ENCODE results near the gene INPP5B. TPM values are rescaled to one million over a fixed set of nuclear protein-coding genes. Genes with fewer than 3 reads are reported as not detected.

The INPP5B gene
- total and polyA plus RNA-seq, 2 donors, result 26.9 to 27.8 TPM

DNA sequence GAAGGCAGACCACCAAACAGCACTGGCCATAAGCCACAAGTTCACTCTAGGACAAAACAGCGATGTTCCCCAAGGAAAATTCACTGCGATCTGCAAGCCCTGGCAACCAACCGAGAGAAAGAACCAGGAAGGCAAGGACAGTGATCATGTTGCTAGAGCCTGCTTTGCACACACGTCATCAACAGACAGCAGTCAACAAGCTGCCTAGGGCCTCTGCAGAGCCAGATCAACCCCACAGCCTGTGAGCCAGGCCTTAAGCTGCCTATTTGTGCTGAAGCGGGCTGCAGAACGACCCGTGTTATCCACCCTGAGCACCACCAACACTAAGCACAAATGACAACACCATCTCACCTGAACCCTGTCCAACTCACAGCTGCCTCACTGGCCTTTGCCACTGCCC, 132.6 kb downstream of the INPP5B start:
- no peak overlapping the region for H3K27ac ChIP-seq (ENCODE audit: low read depth)
- no peak for DNase-seq (ENCODE audit: extremely low spot score)
- no peaks in the 10 kb centered on the region for H3K36me3 ChIP-seq (ENCODE audit: insufficient read depth)
- WGBS, result 91% methylated on average over 7 of the region's 7 CpGs
- H3K4me1 ChIP-seq (ENCODE audit: insufficient read depth), result no peaks in the 10 kb centered on the region
- no peak overlapping the region for H3K4me3 ChIP-seq (ENCODE audit: low read depth, low read length)

DNA sequence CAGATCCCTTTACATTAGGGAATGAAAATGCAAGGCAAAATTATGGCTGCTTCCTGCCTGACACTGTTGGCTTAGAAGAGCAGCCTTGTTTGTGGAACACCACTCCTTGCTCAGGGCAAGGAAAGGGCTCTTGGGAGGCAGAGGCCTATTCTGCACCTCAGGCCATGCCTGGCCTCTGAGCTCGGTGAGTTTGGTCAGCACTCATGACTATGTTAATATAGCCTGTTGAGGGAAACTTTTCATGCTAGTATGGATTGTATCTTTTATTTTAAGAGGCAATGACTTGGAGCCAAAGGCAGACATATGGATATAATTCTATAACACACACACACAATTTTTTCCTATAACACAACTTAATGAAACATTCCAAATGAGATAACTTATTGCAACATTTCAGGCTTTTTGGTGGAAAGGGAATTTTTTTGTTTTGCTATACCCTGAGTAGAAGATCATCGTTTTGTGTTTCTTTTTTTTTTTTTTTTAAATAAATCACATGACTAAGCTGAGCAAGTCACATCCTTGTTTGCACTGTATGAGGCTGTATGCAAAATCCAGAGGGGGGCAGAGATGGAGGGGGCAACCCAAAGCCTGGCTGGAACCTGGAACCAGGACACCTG, 133.2 kb downstream of the INPP5B start:
- WGBS, result 63% methylated on average over 2 of the region's 2 CpGs
- Histone ChIP-seq H3K4me1 (ENCODE audit: insufficient read depth) (no peaks in the 10 kb centered on the region), H3K4me3 (ENCODE audit: low read depth, low read length) (no peak overlapping the region), H3K36me3 (ENCODE audit: insufficient read depth) (no peaks in the 10 kb centered on the region), H3K27ac (ENCODE audit: low read depth) (no peak overlapping the region)
- DNase-seq (ENCODE audit: extremely low spot score), result no peak

DNA sequence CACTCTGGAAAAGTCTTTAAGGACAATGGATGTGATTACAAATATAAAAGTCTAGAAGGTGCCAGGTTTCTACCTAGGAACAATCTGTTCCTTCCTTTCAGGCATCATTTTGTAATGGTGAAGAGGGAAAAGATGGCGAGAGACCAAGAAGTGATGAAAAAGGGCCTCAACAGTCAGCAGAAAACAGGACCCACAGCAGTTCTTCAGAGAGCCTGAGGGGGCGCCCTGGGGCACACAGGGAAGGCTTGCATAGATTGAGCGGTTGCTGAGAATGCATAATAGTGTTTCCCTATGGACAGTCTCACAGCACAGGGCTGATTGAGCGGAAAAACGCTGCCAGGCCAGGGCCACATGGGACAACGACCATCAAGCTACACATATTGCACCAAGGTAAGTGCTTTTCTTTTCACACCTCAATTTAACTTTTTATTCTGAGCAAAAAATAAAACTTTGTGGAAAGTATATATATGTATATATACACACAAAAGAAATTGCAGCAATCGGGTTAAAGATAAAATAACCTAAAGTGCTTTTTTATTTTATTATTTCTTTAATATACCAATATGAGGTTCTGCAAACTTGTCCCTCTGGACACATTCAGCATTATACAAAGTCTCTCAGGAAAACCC, 135.7 kb downstream of the INPP5B start:
- Histone ChIP-seq H3K27ac (ENCODE audit: low read depth) (no peak overlapping the region), H3K4me1 (ENCODE audit: insufficient read depth) (no peaks in the 10 kb centered on the region), H3K4me3 (ENCODE audit: low read depth, low read length) (no peak overlapping the region), H3K36me3 (ENCODE audit: insufficient read depth) (no peaks in the 10 kb centered on the region)
- DNase-seq (ENCODE audit: extremely low spot score), result no peak
- 33% methylated on average over 7 of the region's 7 CpGs for WGBS

Small RNA genes within 50 kb of the gene (small RNA-seq; reads per million reads assigned to genes)
- not detected for gene RF00017
- gene RF00092, result not detected
- not detected for gene RNU6-510P
- not detected for gene RNU6-584P

Other genes starting within 250 kb of the INPP5B start
- 0.05 TPM for gene EPHA10, start 181.9 kb downstream of the INPP5B start, total RNA-seq
- 0.15 TPM for gene EPHA10, start 181.9 kb downstream of the INPP5B start, polyA plus RNA-seq
- 3.3 TPM for gene MANEAL, start 153.2 kb downstream of the INPP5B start, total RNA-seq
- 3.1 TPM for gene MANEAL, start 153.2 kb downstream of the INPP5B start, polyA plus RNA-seq
- 10.0 TPM for gene C1orf122, start 139.3 kb downstream of the INPP5B start, total RNA-seq
- gene C1orf122, start 139.3 kb downstream of the INPP5B start, polyA plus RNA-seq, result 59.2 TPM
- 6.0 TPM for gene YRDC, start 138.8 kb downstream of the INPP5B start, total RNA-seq
- gene YRDC, start 138.8 kb downstream of the INPP5B start, polyA plus RNA-seq, result 15.0 TPM
- 4.4 TPM for gene MTF1, start 87.5 kb downstream of the INPP5B start, total RNA-seq
- gene MTF1, start 87.5 kb downstream of the INPP5B start, polyA plus RNA-seq, result 5.6 TPM
- gene SF3A3, start 43.0 kb upstream of the INPP5B start, total RNA-seq, result 78.5 TPM
- gene SF3A3, start 43.0 kb upstream of the INPP5B start, polyA plus RNA-seq, result 37.5 TPM
- gene FHL3, start 58.5 kb upstream of the INPP5B start, total RNA-seq, result 9.4 TPM
- gene FHL3, start 58.5 kb upstream of the INPP5B start, polyA plus RNA-seq, result 89.6 TPM
- gene UTP11, start 65.7 kb upstream of the INPP5B start, total RNA-seq, result 45.4 TPM
- 43.5 TPM for gene UTP11, start 65.7 kb upstream of the INPP5B start, polyA plus RNA-seq
- 0.32 TPM for gene POU3F1, start 99.7 kb upstream of the INPP5B start, total RNA-seq
- 0.60 TPM for gene POU3F1, start 99.7 kb upstream of the INPP5B start, polyA plus RNA-seq